ENCODE measurements around the gene NIT2.

NIT2 gene

DNA sequence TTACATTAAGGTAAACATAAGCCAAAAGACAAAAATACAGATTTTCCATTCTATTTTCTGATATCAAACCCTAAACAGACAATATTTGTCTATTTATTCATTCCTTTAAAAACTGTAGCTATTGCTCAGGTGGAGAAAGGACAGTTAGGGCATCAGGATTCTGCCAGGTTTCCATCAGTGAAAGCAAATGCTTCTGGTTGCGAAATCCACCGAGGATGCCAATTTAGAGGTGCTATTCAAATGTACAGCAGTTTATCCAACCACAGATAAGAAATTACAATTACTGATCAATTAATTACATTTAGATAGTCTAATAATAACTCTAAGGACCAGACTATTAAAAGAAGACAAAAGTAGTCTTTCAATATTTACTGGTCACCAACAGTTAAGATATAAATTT is 62.4 kb downstream of the NIT2 start:
- DNase-seq (ENCODE audit: low spot score) = no peak

DNA sequence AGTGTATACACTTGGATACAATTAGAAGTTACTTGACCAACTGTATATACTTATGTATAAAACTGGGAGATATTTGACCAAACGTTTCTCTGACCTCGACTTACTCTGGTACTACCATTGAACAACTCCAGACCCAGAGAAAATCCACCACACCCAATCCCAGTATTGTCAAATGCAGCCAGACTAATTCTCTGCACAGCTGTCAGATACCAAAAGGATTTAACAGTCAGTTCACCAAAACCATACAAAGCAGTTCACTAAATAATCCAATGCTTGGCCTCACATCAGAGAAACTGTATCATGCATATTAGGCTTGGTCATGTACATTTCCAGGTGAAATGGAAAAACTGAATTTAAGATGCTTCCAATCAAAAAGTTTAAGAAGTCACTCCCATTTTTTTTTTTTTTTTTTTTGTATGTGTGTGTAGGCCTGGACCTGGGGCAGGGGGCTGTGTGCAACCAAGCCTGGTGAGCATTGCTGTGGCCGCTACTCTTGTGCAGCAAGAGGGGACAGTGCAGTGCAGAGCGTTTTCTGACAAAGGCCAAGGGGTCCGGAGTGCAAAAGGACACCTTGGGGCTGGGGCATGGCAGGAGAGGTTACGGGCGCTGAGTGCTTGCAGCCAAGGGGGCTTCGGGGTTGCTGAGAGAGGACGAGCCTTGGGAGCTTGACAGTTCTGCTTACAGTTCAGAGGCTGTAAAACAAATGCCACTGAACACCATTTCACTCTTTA is 64.9 kb downstream of the NIT2 start:
- DNase-seq (ENCODE audit: low spot score) = no peak

DNA sequence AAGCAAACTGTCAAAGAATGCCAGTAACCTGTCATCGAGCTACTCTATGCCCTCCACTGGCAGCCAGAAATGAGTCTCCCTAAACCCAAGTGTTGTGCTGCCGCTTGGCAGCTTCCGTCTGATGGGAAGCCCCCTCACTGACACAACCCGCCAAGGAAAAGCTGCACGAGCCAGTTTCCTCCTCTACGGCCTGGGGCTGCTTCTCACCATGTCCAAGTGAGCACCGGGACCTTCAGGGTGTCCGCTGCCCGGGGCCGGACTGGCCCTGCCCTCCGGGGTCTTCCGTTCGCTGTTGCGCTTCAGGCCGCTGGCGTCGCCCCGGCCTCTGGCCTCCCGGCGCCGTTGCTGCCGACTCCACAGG is 65.8 kb downstream of the NIT2 start:
- peak; percentile 73 for DNase-seq (ENCODE audit: low spot score)

DNA sequence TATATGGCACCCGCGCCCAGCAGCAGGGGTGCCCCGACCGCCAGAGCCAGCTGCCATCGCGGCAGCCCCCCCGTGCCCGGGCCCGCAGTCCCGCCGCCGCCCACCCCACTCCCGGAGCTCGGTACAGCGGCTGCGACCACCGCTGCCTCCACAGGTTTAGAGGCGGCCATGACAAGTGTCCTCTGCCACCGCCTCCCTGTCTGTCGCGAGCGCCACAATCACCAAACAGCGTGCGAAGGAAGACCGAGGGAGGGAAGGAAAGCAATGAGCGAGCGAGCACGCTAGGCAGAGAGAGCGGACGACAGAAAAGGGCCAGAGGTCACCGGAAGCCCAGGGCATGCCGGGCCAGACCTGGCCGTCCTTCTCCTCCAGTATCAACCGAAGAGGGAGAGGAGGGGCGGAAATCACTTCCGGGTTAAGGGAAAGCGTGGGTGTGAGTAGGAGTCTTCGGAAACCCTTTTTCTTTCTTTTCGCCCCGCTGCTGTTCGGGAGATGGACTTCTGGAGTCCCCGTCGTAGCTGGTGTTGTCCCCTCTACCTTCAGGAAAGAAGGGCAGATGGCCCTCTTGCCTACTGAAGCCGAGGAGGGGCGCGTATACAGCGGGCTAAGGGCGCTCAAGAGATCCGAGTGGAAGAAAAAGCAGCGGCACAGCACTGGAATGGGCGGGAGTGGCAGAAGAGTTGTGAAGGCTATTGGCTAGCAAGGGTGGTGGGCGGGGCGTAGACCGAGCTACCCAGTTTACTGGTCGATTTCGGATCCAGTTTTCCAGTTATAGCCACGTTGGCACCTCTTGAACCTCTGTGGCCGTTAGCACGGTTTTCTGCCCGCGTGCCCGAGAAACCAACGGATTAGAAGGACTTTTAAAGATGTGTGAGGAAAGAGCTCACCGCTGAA is 66.5 kb downstream of the NIT2 start, which contains the start of the genes LNP1 and TOMM70:
Gene LNP1, plus strand, starts transcription at position 760 of the 894 bp plus-strand sequence. CDS start 28,191 bp downstream, outside the sequence.
Gene TOMM70, minus strand, starts transcription at position 310 of the 894 bp plus-strand sequence. Its CDS starts 140 bp downstream, at position 170.
- peak; percentile 97 for DNase-seq (ENCODE audit: low spot score)

DNA sequence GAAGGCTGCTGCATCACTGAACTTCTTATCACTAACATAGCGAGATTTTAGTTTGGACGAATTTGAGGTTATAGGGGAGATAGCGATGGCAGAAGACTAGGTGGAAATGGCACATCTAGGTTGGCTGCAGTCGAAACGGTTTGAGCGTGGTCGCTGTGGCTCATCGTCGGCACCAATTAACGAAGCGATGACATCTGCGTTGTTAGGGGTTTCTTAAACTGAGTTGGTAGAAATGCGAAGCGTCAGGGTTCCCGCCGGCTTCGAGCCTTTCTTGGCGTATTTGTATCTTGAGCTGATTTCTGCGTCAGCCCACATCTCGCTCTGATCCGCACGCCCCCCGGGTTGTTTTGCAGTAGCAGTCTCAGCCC is 67.1 kb downstream of the NIT2 start:
- DNase-seq (ENCODE audit: low spot score) = peak; percentile 75

DNA sequence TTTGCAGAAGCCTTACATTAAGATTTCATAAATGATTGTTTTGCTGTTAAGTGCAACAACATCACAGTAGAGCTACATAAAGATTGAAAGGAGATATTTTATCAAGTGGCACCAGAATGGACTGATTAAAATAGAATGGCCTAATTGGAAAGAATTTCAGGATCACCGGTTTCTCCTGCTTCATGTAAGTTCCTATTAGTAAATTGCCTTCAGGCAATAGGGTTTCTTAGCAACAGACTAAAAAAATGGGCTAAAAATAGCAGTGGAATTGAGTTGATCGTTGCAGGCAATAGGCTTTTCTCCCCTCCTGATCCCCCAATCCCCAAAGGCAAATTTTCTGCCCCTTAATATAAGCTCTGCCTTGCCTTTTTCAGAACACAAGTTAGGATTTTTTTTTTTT is 67.7 kb downstream of the NIT2 start:
- no peak for DNase-seq (ENCODE audit: low spot score)

DNA sequence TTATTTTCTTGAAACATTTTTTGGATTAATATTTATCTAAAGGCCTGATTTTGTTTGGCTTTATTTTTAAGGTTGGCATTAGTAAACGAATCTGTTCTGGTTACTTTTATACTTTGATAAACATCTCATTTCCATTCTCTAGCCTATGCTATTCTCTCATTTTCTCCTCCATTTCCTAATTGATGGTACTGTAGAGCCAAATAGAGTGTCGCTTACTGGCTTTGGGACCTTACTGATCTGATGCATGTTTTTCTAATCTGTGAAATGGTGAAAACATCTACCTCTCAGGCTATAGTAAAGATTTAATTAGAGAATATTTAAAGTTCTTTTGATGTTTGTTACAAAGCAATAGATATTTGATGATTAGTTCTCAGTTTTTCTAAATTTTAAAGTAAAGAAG is 68.3 kb downstream of the NIT2 start:
- no peak for DNase-seq (ENCODE audit: low spot score)

DNA sequence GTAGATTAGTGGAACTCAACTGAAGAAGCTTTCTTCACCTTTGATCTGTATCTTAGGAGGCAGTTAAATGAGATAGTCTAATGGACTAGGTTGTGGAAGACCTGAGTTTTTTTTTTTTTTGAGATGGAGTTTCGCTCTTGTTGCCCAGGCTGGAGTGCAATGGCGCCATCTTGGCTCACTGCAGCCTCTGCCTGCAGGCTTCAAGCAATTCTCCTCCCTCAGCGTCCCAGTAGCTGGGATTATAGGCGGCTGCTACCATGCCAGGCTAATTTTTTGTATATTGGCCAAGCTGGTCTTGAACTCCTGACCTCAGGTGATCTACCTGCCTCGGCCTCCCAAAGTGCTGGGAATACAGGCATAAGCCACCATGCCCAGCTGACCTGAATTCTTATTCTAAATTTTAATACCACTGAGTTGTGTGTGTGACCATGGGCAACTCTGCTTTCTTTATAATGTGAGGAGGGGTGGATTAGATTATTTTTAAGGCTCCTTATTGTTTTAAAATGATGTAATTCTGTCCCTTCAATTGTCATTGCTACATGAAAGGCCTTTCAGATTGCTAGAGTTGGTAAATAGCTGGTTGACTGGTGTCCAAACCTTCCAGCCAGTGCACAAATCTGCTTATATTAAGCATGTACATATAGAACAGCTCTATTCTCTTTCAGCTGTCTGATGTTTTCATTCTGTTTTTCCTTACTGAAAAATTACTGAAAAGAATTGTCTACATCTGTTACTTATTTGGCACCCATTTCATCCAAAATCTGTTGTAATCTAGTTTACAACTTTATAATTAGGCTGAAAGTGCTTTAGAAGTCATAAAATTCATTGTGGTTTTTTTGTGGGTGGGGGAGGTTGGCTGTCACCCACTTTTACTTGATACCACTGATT is 69.0 kb downstream of the NIT2 start:
- no peak for DNase-seq (ENCODE audit: low spot score)

DNA sequence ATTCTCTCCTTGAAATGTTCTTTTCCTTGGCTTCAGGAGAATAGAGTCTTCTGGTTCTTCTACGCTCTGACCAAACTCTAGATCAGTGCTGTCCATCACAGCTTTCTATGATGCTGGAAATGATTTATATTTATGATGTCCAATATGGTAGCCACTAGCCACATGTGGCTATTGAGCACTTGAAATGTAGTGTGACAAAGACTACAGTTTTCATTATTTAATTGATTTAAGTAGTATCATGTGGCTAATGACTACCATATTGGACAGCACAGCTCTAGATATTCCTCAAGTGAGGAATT is 69.6 kb downstream of the NIT2 start:
- DNase-seq (ENCODE audit: low spot score) = no peak

DNA sequence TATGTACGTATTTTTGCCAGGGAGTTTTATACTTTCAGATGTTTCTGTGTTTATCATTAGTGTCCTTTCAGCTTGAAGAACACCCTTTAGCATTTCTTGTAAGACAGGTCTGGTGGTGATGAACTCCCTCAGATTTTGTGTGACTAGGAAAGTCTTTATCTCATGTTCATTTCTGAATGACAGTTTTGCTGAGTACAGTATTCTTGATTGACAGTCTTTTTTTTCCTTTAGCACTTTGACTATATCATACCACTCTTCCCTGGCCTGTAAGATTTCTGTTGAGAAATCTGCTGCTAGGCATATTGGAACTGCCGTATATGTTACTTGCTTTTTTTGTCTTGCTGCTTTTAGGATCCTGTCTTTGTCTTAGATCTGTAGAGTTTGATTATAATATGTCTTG is 72.6 kb downstream of the NIT2 start:
- DNase-seq (ENCODE audit: low spot score) = no peak

DNA sequence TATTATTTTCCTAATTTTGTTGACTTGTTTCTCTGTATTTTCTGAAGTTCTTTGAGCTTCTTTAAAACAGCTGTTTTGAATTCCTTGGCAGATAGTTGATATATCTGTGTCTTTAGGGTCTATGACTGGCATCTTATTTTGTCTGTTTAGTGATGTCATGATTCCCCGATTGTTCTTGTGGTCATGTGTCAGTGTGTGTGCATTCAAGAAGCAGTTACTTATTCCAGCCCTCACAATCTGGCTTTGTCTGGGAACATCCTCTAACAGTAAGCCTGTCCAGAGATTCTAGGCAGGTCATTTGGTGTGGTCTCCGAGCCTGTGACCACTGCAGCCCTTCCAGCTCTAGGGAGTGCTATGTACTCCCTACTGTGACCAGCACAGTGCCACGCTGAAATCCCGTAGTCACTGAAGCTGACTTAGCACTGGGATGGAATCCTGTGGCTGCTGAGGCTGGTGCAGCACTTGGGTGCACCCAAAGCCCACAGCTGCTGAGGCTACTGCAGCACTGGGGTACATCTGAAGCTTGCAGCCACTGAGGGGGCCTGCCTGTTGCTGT is 73.5 kb downstream of the NIT2 start:
- no peak for DNase-seq (ENCODE audit: low spot score)
